ENCODE measurements around the gene SLC6A2. TPM values are rescaled to one million over a fixed set of nuclear protein-coding genes. Genes with fewer than 3 reads are reported as not detected.

The SLC6A2 gene
- total and polyA plus RNA-seq, 2 experiments from 2014 or later: 0.35 to 0.39 TPM

DNA sequence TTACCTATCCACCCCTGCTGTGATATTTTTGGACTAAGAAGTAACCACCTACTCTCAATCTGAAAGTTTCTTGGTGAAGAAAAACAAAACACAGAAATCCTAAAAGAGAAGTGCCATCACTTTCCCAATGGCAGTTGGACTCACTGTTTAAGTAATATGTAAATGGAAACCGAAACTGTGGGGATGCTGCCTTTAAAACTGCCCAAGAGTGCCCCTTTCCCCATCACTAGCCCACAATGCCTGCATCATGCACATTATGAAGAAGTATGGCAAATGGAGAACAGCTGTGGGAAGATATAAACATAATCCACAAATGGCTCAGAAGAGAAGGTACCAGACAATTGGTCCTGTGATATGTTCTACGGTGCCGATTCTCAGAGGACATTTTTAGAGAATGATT lies 33.5 kb upstream of the SLC6A2 start:
- H3F3A ChIP-seq (replicated peaks; ENCODE audit: low read depth): no peaks in the 10 kb centered on the region
- H3K4me3 ChIP-seq: no peak overlapping the region
- H3K27me3 ChIP-seq (ENCODE audit: insufficient read depth): no peaks in the 10 kb centered on the region
- Mint-ChIP-seq H3K9me3 (peaks cover 11% of the 10 kb centered on the region; the same call in 2 of the 3 replicates), H3K4me3 (no peak overlapping the region), H3K36me3 (ENCODE audit: low read depth) (peaks cover 4% of the 10 kb centered on the region; the same call in 1 of the 3 replicates), H3K4me1 (peaks cover 4% of the 10 kb centered on the region; the same call in 1 of the 3 replicates), H3K27ac (no peak overlapping the region), H3K27me3 (ENCODE audit: insufficient read depth, low read depth, poor library complexity) (peaks cover 3% of the 10 kb centered on the region)
- peaks cover 14% of the 10 kb centered on the region for H3K9me2 ChIP-seq (ENCODE audit: insufficient read depth)
- H3K4me1 ChIP-seq (ENCODE audit: insufficient read depth): peaks cover 3% of the 10 kb centered on the region; the same call in 1 of the 2 replicates
- no peak for ATAC-seq
- no peaks in the 10 kb centered on the region for H3K79me2 ChIP-seq (replicated peaks; ENCODE audit: insufficient read depth)
- DNase-seq (ENCODE audit: low spot score): no peak
- no peak overlapping the region for H3K4me2 ChIP-seq
- H3K27ac ChIP-seq (ENCODE audit: low read depth): no peak overlapping the region
- H4K20me1 ChIP-seq (replicated peaks; ENCODE audit: insufficient read depth): no peaks in the 10 kb centered on the region
- TF ChIP-seq, protein P1, sequence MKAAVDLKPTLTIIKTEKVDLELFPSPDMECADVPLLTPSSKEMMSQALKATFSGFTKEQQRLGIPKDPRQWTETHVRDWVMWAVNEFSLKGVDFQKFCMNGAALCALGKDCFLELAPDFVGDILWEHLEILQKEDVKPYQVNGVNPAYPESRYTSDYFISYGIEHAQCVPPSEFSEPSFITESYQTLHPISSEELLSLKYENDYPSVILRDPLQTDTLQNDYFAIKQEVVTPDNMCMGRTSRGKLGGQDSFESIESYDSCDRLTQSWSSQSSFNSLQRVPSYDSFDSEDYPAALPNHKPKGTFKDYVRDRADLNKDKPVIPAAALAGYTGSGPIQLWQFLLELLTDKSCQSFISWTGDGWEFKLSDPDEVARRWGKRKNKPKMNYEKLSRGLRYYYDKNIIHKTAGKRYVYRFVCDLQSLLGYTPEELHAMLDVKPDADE (IDR thresholded peaks at IDR 0.05): no peak
- TF ChIP-seq, protein P2, sequence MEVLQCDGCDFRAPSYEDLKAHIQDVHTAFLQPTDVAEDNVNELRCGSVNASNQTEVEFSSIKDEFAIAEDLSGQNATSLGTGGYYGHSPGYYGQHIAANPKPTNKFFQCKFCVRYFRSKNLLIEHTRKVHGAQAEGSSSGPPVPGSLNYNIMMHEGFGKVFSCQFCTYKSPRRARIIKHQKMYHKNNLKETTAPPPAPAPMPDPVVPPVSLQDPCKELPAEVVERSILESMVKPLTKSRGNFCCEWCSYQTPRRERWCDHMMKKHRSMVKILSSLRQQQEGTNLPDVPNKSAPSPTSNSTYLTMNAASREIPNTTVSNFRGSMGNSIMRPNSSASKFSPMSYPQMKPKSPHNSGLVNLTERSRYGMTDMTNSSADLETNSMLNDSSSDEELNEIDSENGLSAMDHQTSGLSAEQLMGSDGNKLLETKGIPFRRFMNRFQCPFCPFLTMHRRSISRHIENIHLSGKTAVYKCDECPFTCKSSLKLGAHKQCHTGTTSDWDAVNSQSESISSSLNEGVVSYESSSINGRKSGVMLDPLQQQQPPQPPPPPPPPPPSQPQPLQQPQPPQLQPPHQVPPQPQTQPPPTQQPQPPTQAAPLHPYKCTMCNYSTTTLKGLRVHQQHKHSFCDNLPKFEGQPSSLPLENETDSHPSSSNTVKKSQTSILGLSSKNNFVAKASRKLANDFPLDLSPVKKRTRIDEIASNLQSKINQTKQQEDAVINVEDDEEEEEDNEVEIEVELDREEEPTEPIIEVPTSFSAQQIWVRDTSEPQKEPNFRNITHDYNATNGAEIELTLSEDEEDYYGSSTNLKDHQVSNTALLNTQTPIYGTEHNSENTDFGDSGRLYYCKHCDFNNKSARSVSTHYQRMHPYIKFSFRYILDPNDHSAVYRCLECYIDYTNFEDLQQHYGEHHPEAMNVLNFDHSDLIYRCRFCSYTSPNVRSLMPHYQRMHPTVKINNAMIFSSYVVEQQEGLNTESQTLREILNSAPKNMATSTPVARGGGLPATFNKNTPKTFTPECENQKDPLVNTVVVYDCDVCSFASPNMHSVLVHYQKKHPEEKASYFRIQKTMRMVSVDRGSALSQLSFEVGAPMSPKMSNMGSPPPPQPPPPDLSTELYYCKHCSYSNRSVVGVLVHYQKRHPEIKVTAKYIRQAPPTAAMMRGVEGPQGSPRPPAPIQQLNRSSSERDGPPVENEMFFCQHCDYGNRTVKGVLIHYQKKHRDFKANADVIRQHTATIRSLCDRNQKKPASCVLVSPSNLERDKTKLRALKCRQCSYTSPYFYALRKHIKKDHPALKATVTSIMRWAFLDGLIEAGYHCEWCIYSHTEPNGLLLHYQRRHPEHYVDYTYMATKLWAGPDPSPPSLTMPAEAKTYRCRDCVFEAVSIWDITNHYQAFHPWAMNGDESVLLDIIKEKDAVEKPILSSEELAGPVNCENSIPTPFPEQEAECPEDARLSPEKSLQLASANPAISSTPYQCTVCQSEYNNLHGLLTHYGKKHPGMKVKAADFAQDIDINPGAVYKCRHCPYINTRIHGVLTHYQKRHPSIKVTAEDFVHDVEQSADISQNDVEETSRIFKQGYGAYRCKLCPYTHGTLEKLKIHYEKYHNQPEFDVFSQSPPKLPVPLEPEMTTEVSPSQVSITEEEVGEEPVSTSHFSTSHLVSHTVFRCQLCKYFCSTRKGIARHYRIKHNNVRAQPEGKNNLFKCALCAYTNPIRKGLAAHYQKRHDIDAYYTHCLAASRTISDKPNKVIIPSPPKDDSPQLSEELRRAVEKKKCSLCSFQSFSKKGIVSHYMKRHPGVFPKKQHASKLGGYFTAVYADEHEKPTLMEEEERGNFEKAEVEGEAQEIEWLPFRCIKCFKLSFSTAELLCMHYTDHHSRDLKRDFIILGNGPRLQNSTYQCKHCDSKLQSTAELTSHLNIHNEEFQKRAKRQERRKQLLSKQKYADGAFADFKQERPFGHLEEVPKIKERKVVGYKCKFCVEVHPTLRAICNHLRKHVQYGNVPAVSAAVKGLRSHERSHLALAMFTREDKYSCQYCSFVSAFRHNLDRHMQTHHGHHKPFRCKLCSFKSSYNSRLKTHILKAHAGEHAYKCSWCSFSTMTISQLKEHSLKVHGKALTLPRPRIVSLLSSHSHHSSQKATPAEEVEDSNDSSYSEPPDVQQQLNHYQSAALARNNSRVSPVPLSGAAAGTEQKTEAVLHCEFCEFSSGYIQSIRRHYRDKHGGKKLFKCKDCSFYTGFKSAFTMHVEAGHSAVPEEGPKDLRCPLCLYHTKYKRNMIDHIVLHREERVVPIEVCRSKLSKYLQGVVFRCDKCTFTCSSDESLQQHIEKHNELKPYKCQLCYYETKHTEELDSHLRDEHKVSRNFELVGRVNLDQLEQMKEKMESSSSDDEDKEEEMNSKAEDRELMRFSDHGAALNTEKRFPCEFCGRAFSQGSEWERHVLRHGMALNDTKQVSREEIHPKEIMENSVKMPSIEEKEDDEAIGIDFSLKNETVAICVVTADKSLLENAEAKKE (CRISPR knock-in tag; IDR thresholded peaks at IDR 0.05): no peak
- TF ChIP-seq ZNF331 (CRISPR knock-in tag; IDR thresholded peaks at IDR 0.05; ENCODE audit: low read depth) (no peak), STAT1 (IDR thresholded peaks at IDR 0.05; ENCODE audit: unreplicated experiment) (no peak), POLR2AphosphoS5 (IDR thresholded peaks at IDR 0.05; ENCODE audit: low read depth) (no peak), EZH2 (IDR thresholded peaks at IDR 0.05; ENCODE audit: low read depth, unreplicated experiment) (no peak), ZNF114 (CRISPR knock-in tag; IDR thresholded peaks at IDR 0.05) (no peak), JUNB (IDR thresholded peaks at IDR 0.05; ENCODE audit: unreplicated experiment) (no peak), EZH2phosphoT487 (IDR thresholded peaks at IDR 0.05; ENCODE audit: unreplicated experiment) (no peak), CREB1 (CRISPR knock-in tag; IDR thresholded peaks at IDR 0.05; ENCODE audit: low read depth) (no peak), NANOG (IDR thresholded peaks at IDR 0.05; ENCODE audit: borderline replicate concordance) (no peak)
- TF ChIP-seq, protein P3, sequence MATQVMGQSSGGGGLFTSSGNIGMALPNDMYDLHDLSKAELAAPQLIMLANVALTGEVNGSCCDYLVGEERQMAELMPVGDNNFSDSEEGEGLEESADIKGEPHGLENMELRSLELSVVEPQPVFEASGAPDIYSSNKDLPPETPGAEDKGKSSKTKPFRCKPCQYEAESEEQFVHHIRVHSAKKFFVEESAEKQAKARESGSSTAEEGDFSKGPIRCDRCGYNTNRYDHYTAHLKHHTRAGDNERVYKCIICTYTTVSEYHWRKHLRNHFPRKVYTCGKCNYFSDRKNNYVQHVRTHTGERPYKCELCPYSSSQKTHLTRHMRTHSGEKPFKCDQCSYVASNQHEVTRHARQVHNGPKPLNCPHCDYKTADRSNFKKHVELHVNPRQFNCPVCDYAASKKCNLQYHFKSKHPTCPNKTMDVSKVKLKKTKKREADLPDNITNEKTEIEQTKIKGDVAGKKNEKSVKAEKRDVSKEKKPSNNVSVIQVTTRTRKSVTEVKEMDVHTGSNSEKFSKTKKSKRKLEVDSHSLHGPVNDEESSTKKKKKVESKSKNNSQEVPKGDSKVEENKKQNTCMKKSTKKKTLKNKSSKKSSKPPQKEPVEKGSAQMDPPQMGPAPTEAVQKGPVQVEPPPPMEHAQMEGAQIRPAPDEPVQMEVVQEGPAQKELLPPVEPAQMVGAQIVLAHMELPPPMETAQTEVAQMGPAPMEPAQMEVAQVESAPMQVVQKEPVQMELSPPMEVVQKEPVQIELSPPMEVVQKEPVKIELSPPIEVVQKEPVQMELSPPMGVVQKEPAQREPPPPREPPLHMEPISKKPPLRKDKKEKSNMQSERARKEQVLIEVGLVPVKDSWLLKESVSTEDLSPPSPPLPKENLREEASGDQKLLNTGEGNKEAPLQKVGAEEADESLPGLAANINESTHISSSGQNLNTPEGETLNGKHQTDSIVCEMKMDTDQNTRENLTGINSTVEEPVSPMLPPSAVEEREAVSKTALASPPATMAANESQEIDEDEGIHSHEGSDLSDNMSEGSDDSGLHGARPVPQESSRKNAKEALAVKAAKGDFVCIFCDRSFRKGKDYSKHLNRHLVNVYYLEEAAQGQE (IDR thresholded peaks at IDR 0.05; ENCODE audit: unreplicated experiment): no peak
- TF ChIP-seq, protein P4, sequence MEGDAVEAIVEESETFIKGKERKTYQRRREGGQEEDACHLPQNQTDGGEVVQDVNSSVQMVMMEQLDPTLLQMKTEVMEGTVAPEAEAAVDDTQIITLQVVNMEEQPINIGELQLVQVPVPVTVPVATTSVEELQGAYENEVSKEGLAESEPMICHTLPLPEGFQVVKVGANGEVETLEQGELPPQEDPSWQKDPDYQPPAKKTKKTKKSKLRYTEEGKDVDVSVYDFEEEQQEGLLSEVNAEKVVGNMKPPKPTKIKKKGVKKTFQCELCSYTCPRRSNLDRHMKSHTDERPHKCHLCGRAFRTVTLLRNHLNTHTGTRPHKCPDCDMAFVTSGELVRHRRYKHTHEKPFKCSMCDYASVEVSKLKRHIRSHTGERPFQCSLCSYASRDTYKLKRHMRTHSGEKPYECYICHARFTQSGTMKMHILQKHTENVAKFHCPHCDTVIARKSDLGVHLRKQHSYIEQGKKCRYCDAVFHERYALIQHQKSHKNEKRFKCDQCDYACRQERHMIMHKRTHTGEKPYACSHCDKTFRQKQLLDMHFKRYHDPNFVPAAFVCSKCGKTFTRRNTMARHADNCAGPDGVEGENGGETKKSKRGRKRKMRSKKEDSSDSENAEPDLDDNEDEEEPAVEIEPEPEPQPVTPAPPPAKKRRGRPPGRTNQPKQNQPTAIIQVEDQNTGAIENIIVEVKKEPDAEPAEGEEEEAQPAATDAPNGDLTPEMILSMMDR (conservative IDR thresholded peaks at IDR 0.05; ENCODE audit: low read depth in 2 of 2): no peak
- H3K36me3 ChIP-seq (ENCODE audit: insufficient read depth): no peaks in the 10 kb centered on the region
- 0 out of 2 replicates have a peak overlapping the region, but pooled peaks have one; percentile 96 for H2AFZ ChIP-seq
